ENCODE results near the gene SAMD4B. TPM values are rescaled to one million over a fixed set of nuclear protein-coding genes. Genes with fewer than 3 reads are reported as not detected.

The SAMD4B gene
- total and polyA plus RNA-seq, 2 of the 8 experiments (the other 6 are each of a cell fraction or from before 2014, with no cell fraction given), result 137 to 158 TPM

- Histone ChIP-seq H4K20me1 (replicated peaks in 1 of 2; ENCODE audit: control insufficient read depth in 1 of 2, insufficient read depth in 2 of 2, low read length in 2 of 2) (peaks cover 0 to 5% of the 10 kb centered on the region in 2 experiments), H3K79me1 (ENCODE audit: low read depth, low read length) (no peaks in the 10 kb centered on the region), H3K4me3 (ENCODE audit: extremely low read depth in 1 of 4, insufficient read depth in 2 of 4, low read depth in 3 of 4, low read length in 4 of 4) (peak overlapping the region in 1 of 4 experiments; percentile 84; a peak in 1 of 8 replicates), H3K18ac (ENCODE audit: extremely low read depth, low read length) (no peak overlapping the region; the same call in 1 of the 2 replicates), H3K23me2 (ENCODE audit: low read depth, low read length) (peaks cover 23% of the 10 kb centered on the region; the same call in 1 of the 2 replicates), H2BK12ac (ENCODE audit: low read depth, low read length) (peak overlapping the region; percentile 22; the same call in 1 of the 2 replicates), H2BK20ac (ENCODE audit: low read length) (no peak overlapping the region), H3K27me3 (replicated peaks in 1 of 4; ENCODE audit: control insufficient read depth in 3 of 4, extremely low read depth in 1 of 4, insufficient read depth in 3 of 4, low read length in 3 of 4) (no peaks in the 10 kb centered on the region), H3K9me3 (ENCODE audit: insufficient read depth in 2 of 2, low read depth in 1 of 2, low read length in 1 of 2) (no peaks in the 10 kb centered on the region), H3K14ac (ENCODE audit: insufficient read length) (no peak overlapping the region), H4K8ac (ENCODE audit: extremely low read depth, insufficient read depth, low read length) (no peak overlapping the region), H4K5ac (ENCODE audit: insufficient read length, low read depth, low read length) (no peak overlapping the region), H2AK5ac (ENCODE audit: low read depth, low read length) (no peak overlapping the region), H3K79me2 (ENCODE audit: control insufficient read depth in 1 of 2, insufficient read depth in 2 of 2, low read length in 2 of 2) (peaks cover 0 to 20% of the 10 kb centered on the region in 2 experiments; a peak in 1 of 4 replicates), H3K9ac (replicated peaks in 1 of 4; ENCODE audit: extremely low read depth in 1 of 4, low read depth in 3 of 4, low read length in 3 of 4) (no peak overlapping the region), H3K27ac (ENCODE audit: low read depth, low read length) (no peak overlapping the region), H4K91ac (replicated peaks; ENCODE audit: insufficient read length, low read length) (no peak overlapping the region), H2BK15ac (ENCODE audit: low read length) (peak overlapping the region; percentile 88), H2AFZ (ENCODE audit: low read length) (no peak overlapping the region), H3K56ac (replicated peaks; ENCODE audit: insufficient read length, low read depth, low read length) (no peak overlapping the region), H3K4ac (replicated peaks; ENCODE audit: insufficient read length, low read depth, low read length) (no peak overlapping the region), H2BK120ac (replicated peaks; ENCODE audit: low read depth, low read length) (no peak overlapping the region), H3K36me3 (ENCODE audit: control insufficient read depth in 2 of 4, insufficient read depth in 4 of 4, low read length in 3 of 4) (peaks cover 0 to 5% (median 0%) of the 10 kb centered on the region in 4 experiments; a peak in 1 of 8 replicates), H3K23ac (ENCODE audit: insufficient read length) (no peak overlapping the region), H2BK5ac (ENCODE audit: low read depth, low read length) (no peak overlapping the region), H3K4me2 (ENCODE audit: insufficient read depth in 1 of 2, low read depth in 2 of 2, low read length in 2 of 2) (peak overlapping the region; percentile 73 to 84; a peak in 1 of 4 replicates), H3K4me1 (replicated peaks in 1 of 4; ENCODE audit: control insufficient read depth in 3 of 4, insufficient read depth in 4 of 4, low read length in 3 of 4) (peaks cover 0 to 41% (median 25%) of the 10 kb centered on the region in 4 experiments; a peak in 6 of 7 replicates)
- CTCF ChIA-PET (ENCODE audit: partially characterized antibody), result interaction anchor here (0.6 to 1.0 kb wide), 3 partner anchors 14 to 517 kb away, joined by 3 to 4 read pairs (median 3); no protein-coding TSS in a partner anchor
- DNase-seq (ENCODE audit: low read depth in 1 of 2, low spot score in 2 of 2) (no peak), FAIRE-seq (no peak)
- WGBS, 2 experiments (ENCODE audit: extremely low coverage in 1 of 2, insufficient coverage in 1 of 2, insufficient read length in 1 of 2, insufficient replicate concordance in 2 of 2, low coverage in 1 of 2, low lambda C conversion rate in 2 of 2, missing lambda C conversion rate in 1 of 2), result 88% methylated on average over 15 of the region's 17 CpGs; no CpG with 5 or more reads in 1 of the 2 experiments
- no peak for TF ChIP-seq KDM4A (IDR thresholded peaks at IDR 0.05; ENCODE audit: low read depth, low read length, severe bottlenecking)
- peak; percentile 78 for TF ChIP-seq SRF (IDR thresholded peaks at IDR 0.05; ENCODE audit: low read depth, low read length)
- no peak for TF ChIP-seq EGR1 (IDR thresholded peaks at IDR 0.05; ENCODE audit: borderline replicate concordance, low read depth, low read length)
- no peak for TF ChIP-seq BRCA1 (IDR thresholded peaks at IDR 0.05; ENCODE audit: low read depth, low read length)
- TF ChIP-seq POU5F1 (IDR thresholded peaks at IDR 0.05; ENCODE audit: low read depth, low read length), result no peak
- TF ChIP-seq RBBP5 (IDR thresholded peaks at IDR 0.05; ENCODE audit: borderline replicate concordance, low read depth, low read length), result no peak
- POLR2A ChIA-PET (ENCODE audit: partially characterized antibody), result interaction anchor here (1.3 to 14.3 kb wide), 5 partner anchors 9 to 29 kb away, joined by 3 to 234 read pairs (median 28); partner anchors contain the start of genes MED29, PAF1 and RPS16
These were observed 63.2 kb downstream of the SAMD4B start for GRCh38 chr19:39405261-39405957.

All from H1 (cell line).